ENCODE measurements around the gene CDH2.

Gene CDH2

DNA sequence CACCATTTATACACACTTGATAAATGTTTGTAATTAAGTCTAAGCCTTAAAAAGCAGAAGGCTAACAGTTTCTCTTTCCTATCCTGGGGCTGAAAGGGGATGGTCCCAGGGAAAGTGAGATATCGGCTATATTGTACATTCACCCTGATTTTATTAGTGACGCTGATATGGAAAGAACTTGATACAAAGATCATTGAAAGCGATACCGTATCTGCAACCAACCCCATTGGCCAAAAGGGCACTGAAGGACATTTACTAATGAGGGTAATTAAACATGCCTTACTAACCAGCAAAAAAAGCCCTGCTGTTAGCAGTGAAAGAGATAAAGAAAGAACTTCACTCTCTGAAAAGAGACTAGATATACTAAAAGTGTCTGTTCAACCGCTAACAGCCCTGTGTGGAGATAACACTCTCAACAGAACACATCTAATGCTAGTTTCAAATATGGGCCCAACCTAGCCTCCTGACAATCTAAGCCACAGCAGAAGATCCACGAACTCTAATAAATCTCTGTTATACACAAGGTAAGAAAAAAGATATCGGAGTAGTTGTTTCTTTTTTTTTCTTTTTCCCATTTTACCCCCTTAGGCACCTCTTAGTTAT is 200.0 kb downstream of the CDH2 start:
- Mint-ChIP-seq H3K4me1 (ENCODE audit: low read depth) (no peaks in the 10 kb centered on the region), H3K36me3 (ENCODE audit: low read depth) (no peaks in the 10 kb centered on the region), H3K27ac (no peak overlapping the region), H3K4me3 (no peak overlapping the region), H3K9me3 (peaks cover 9% of the 10 kb centered on the region), H3K27me3 (ENCODE audit: low read depth) (no peaks in the 10 kb centered on the region)
- no peak for DNase-seq (ENCODE audit: low spot score)

DNA sequence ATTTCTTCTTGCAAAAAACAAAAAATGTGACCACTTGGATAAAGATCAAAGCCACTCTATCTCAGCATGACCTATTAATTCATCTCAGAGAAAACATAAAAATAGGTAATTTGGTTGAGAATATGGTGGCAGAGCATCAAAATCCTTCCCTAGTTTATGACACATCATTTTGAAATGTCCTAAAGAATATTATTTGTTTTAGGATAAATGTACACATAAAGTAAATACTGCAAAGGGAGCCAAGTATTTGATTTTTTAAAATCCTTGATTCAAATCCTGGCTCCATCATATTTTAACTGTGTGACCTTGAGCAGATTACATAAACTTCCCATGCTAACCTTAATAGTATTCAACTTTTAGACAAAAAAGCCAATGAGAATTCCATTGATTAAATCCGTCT is 206.6 kb downstream of the CDH2 start:
- Mint-ChIP-seq H3K27ac (no peak overlapping the region), H3K4me3 (no peak overlapping the region), H3K36me3 (ENCODE audit: low read depth) (no peaks in the 10 kb centered on the region), H3K27me3 (ENCODE audit: low read depth) (no peaks in the 10 kb centered on the region), H3K9me3 (peaks cover 27% of the 10 kb centered on the region), H3K4me1 (ENCODE audit: low read depth) (no peaks in the 10 kb centered on the region)
- DNase-seq (ENCODE audit: low spot score): no peak

DNA sequence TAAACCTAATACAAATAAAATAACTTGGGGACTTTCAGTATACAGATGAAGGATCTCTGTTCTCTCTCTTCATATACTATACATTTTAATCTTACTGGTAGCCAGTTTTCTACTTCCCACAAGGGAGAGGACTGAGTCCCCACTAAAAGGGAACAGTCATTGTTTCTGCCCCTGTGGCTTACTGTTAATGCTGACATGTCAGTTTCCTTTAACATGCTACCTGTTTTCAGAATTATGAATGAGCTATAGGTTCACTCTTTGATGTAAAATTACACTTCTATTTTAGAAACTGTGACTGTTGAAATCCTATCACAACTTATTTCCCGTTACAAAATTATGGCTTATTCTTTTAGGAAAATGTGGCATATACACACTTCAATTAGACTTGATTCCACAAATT is 207.7 kb downstream of the CDH2 start:
- no peaks in the 10 kb centered on the region for H3K4me1 Mint-ChIP-seq (ENCODE audit: low read depth)
- H3K4me3 Mint-ChIP-seq: no peak overlapping the region
- H3K9me3 Mint-ChIP-seq: peaks cover 36% of the 10 kb centered on the region
- no peaks in the 10 kb centered on the region for H3K36me3 Mint-ChIP-seq (ENCODE audit: low read depth)
- H3K27me3 Mint-ChIP-seq (ENCODE audit: low read depth): no peaks in the 10 kb centered on the region
- DNase-seq (ENCODE audit: low spot score): no peak
- no peak overlapping the region for H3K27ac Mint-ChIP-seq

DNA sequence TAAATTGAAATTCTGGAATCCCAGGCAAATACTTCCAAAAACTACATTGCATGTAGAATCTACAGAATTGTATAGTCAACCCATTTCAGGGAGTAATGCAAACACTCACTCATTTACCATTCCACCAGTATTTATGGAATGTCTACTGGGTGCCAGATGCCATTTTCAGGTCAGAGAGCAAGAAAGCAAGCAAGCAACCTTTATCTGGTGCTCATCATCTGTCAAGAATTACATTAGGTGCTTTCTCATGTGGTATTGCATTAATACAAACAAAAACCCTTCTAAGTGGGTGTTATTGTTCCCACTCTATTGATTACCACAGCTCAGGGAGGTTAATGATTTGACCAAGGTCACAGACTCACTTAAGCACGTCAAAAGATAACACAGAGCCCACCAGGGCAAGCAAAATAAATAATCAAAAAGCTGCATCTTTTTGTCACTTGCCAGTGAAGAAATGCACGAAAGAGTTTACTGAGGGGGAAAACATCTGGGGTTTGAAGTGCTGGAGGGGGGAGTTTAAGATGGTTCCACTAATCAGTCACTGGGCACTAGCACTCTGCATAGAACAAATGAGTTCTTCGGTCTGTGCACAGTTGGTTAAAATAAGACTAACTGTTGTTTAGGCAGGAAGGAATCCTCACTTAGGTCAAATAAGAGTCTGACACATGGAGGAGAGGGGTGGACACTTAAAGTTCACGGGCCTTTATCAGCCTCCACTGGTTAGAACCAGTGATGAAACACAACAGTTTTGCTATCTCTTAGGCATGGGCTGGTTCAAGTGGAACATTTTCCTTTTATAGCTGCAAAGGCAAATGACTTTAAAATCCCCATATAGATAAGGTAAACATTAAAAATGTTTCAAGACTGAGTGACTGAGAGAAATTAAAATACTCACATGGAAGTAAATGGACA is 208.8 kb downstream of the CDH2 start:
- Mint-ChIP-seq H3K27ac (no peak overlapping the region), H3K4me3 (no peak overlapping the region), H3K27me3 (ENCODE audit: low read depth) (no peaks in the 10 kb centered on the region), H3K36me3 (ENCODE audit: low read depth) (no peaks in the 10 kb centered on the region), H3K9me3 (peaks cover 36% of the 10 kb centered on the region), H3K4me1 (ENCODE audit: low read depth) (no peaks in the 10 kb centered on the region)
- DNase-seq (ENCODE audit: low spot score): no peak

DNA sequence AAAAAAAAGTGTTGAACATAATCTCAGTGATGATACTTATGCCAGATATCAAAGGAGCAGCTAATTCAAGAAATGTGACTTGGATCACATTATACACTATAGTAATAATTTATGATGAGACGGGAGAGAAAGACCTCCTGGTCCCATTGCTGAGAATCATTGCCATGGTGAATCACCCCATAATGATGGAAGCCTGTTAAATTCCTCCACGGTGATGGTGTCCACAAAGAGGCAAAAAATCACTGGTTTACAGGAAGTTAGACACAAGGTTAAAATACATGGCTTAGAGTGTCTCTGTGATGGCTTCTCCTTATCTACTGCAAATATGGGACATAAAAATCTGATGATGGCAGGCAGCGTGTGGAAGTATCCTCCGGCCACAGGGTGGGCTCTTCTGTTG is 210.0 kb downstream of the CDH2 start:
- peaks cover 36% of the 10 kb centered on the region for H3K9me3 Mint-ChIP-seq

DNA sequence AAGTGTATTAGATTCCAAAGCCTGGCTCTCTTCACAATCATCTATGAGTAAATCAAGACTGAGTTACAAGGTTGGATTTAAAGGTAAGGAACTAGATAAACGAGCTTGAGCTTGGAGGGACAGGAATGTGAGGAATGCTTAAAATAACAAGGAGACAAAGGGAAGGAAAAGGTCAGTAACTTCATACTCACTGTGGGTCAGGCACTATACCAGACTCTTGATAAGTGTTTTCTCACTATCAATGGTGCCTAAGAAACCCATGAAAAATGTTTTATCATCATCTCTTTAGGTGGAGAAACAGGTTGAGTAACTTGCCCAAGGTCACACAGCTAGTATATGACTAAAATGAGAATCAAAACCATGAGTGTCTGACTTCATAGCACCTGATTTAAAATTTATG is 212.1 kb downstream of the CDH2 start:
- Mint-ChIP-seq H3K36me3 (ENCODE audit: low read depth) (no peaks in the 10 kb centered on the region), H3K9me3 (peaks cover 38% of the 10 kb centered on the region), H3K4me1 (ENCODE audit: low read depth) (no peaks in the 10 kb centered on the region), H3K27me3 (ENCODE audit: low read depth) (no peaks in the 10 kb centered on the region), H3K27ac (no peak overlapping the region), H3K4me3 (no peak overlapping the region)
- no peak for DNase-seq (ENCODE audit: low spot score)

More for the DNA sequence above, 210.0 kb downstream of the CDH2 start:
- Mint-ChIP-seq H3K4me3 (no peak overlapping the region), H3K4me1 (ENCODE audit: low read depth) (no peaks in the 10 kb centered on the region), H3K27me3 (ENCODE audit: low read depth) (no peaks in the 10 kb centered on the region), H3K36me3 (ENCODE audit: low read depth) (no peaks in the 10 kb centered on the region), H3K27ac (no peak overlapping the region)
- DNase-seq (ENCODE audit: low spot score): no peak

DNA sequence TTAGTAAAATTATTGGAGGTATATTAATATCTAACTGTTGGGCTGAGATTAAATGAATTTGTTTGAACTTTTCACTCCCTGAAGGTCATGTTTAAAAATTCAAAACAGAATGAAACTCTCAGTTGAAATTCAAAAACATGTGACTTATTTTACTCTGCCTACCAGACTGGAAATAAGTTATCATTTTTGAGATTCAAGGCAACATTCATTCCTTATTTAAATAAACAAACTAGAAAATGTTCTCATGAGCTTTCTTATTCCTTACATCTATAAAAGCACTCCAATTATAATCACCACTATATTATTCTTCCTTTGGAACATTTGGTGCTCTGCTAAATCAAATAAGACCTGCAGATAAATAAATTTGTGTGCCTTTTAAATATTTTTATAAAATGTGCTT is 217.8 kb downstream of the CDH2 start:
- H3K36me3 Mint-ChIP-seq (ENCODE audit: low read depth): no peaks in the 10 kb centered on the region

DNA sequence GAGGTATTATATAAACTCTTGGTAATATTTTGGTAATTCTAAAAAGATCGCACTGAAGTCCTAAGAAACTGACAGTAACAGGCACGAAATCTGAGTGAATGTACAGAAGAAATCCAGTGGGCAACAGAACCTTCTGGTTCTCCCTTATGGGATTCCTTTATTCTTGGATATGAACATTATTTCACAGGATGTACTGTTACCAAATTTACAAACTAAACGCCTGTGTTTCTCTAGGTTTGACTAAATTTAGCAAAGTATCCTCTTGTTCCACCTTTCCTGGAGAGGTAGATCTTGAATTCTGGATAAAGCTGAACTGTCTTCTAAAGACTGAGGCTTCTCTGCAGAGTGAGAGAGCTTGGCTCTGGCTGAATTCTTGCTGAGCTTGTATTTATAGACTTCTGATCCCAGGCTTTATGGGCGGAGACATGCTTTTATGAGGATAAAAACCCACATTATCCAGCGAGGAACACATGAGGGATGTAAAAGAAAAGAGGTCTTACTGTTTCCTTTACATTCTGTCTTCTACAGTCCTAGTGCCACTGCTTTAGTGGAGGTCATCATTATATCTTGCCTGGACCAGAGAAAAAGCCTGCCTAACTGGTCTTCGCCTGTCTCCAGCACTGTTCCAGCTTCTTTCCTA is 220.8 kb downstream of the CDH2 start:
- DNase-seq (ENCODE audit: low spot score): no peak
- no peaks in the 10 kb centered on the region for H3K27me3 Mint-ChIP-seq (ENCODE audit: low read depth)
- H3K9me3 Mint-ChIP-seq: peaks cover 20% of the 10 kb centered on the region
- no peaks in the 10 kb centered on the region for H3K4me1 Mint-ChIP-seq (ENCODE audit: low read depth)
- H3K4me3 Mint-ChIP-seq: no peak overlapping the region
- H3K27ac Mint-ChIP-seq: no peak overlapping the region
- H3K36me3 Mint-ChIP-seq (ENCODE audit: low read depth): no peaks in the 10 kb centered on the region

More for the DNA sequence above, 217.8 kb downstream of the CDH2 start:
- no peak for DNase-seq (ENCODE audit: low spot score)
- no peaks in the 10 kb centered on the region for H3K4me1 Mint-ChIP-seq (ENCODE audit: low read depth)
- H3K27me3 Mint-ChIP-seq (ENCODE audit: low read depth): no peaks in the 10 kb centered on the region
- no peak overlapping the region for H3K27ac Mint-ChIP-seq
- no peak overlapping the region for H3K4me3 Mint-ChIP-seq
- peaks cover 13% of the 10 kb centered on the region for H3K9me3 Mint-ChIP-seq

DNA sequence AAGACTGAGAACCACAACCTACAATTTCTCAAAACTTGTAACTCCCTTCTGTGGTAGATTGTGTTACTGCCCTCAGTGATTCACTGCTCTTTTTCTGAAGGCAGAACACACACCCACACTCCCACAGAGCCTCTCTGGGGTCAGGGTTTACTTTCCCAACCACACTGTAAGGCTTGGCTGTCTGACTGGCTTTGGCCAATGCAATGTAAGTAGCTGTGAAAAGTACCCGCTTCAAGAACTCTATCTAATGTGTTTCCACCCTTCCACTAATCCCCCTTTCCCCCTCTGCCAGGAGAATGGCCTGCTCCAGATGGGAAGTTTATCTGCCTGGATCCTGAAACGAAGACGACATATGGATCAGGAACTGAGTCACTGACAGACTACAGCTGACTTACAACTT is 222.7 kb downstream of the CDH2 start:
- no peak overlapping the region for H3K4me3 Mint-ChIP-seq
- H3K9me3 Mint-ChIP-seq: peaks cover 13% of the 10 kb centered on the region
- H3K4me1 Mint-ChIP-seq (ENCODE audit: low read depth): no peaks in the 10 kb centered on the region
- no peaks in the 10 kb centered on the region for H3K36me3 Mint-ChIP-seq (ENCODE audit: low read depth)
- H3K27me3 Mint-ChIP-seq (ENCODE audit: low read depth): no peaks in the 10 kb centered on the region
- no peak overlapping the region for H3K27ac Mint-ChIP-seq
- no peak for DNase-seq (ENCODE audit: low spot score)

DNA sequence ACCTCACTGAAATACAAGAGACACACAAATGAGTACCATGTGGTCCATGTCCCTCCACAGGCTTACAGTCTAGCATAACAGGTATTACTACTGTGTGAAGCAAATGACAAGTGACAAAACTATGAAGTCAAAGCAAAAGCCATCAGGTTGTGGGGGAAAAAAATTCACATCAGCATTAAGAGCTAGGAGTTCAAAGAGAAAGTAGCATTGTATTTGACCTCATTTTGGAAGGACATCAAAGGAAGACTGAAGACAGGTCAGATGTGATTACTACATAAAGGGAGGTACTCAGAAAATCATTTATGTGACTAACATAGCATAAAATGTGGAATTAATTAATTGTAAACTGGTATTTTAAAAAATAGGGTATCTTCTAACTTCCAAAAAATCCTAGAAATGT is 224.2 kb downstream of the CDH2 start:
- no peak for DNase-seq (ENCODE audit: low spot score)
- Mint-ChIP-seq H3K27ac (no peak overlapping the region), H3K4me1 (ENCODE audit: low read depth) (no peaks in the 10 kb centered on the region), H3K9me3 (peaks cover 13% of the 10 kb centered on the region), H3K4me3 (no peak overlapping the region), H3K27me3 (ENCODE audit: low read depth) (no peaks in the 10 kb centered on the region), H3K36me3 (ENCODE audit: low read depth) (no peaks in the 10 kb centered on the region)

DNA sequence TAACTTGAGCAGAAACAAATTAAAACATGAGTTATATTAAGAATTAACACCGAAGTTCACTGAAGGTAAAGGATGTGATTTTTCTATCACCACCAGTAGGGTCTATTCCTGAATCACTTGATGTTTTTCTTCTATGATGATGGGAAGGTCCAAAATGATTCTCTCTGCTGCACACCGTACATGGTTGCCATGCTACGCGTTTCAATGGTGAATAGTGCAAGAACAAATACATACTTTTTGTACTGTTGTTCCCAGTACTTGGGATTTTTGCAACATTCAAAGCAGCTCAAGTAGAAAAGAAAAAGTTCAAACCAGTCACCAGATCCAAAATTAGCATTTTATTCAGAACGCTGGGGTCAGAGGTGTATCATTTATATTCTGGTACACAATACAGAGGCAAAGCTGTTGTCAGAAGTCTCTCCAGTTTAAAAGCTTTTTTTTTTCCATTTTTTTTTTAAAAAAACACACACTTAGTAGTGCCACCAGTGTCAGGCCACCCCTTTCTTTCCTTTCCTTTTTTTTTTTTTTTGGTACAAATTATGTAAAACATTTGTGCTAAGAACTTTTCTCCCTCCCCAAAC is 226.2 kb downstream of the CDH2 start:
- Mint-ChIP-seq H3K4me3 (no peak overlapping the region), H3K27ac (no peak overlapping the region), H3K27me3 (ENCODE audit: low read depth) (no peaks in the 10 kb centered on the region), H3K4me1 (ENCODE audit: low read depth) (no peaks in the 10 kb centered on the region), H3K9me3 (peaks cover 13% of the 10 kb centered on the region), H3K36me3 (ENCODE audit: low read depth) (no peaks in the 10 kb centered on the region)
- DNase-seq (ENCODE audit: low spot score): no peak

DNA sequence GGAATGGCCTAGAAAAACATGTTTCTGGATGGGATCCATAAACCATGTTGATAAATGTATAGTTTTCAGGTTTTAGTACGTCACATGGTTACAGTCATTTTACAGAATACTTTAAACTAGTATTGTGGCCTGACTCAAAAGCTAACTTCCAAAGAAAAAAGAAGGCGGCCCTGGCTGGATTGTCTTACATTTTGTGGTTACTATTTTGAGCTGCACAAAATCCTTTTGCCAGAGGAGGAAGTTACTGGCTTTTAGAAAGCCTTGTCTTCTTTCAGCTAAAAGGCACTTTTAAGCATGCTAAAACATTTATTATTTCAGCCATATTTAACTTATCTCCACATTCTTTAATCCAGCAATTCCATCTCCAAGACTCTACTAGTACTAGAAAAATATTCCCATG is 227.9 kb downstream of the CDH2 start:
- H3K36me3 Mint-ChIP-seq (ENCODE audit: low read depth): no peaks in the 10 kb centered on the region
- H3K9me3 Mint-ChIP-seq: peaks cover 13% of the 10 kb centered on the region
- no peak overlapping the region for H3K4me3 Mint-ChIP-seq
- H3K4me1 Mint-ChIP-seq (ENCODE audit: low read depth): no peaks in the 10 kb centered on the region
- no peak for DNase-seq (ENCODE audit: low spot score)
- no peaks in the 10 kb centered on the region for H3K27me3 Mint-ChIP-seq (ENCODE audit: low read depth)
- H3K27ac Mint-ChIP-seq: no peak overlapping the region

DNA sequence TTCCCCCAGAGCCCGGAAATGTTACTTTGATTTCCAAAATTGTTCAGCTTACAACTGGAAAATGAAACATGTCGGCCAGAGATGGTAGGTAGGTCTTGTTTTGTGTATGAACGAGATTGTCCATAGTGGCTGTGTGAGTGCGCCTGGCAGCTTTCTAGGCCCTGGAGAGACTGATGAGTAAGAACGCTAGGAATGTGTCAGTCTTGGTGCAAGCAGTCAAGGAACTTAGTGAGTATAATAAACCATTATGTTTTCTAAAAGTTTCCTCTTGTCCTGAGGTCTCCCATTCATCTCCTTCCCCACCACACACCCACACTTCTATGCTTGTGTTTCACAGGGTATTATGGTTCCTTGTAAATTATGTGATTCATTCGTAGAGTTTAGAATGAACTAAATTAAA is 234.2 kb downstream of the CDH2 start:
- DNase-seq (ENCODE audit: low spot score): no peak
- Mint-ChIP-seq H3K36me3 (ENCODE audit: low read depth) (no peaks in the 10 kb centered on the region), H3K27ac (no peak overlapping the region), H3K4me3 (no peak overlapping the region), H3K4me1 (ENCODE audit: low read depth) (no peaks in the 10 kb centered on the region), H3K9me3 (peaks cover 6% of the 10 kb centered on the region), H3K27me3 (ENCODE audit: low read depth) (no peaks in the 10 kb centered on the region)

DNA sequence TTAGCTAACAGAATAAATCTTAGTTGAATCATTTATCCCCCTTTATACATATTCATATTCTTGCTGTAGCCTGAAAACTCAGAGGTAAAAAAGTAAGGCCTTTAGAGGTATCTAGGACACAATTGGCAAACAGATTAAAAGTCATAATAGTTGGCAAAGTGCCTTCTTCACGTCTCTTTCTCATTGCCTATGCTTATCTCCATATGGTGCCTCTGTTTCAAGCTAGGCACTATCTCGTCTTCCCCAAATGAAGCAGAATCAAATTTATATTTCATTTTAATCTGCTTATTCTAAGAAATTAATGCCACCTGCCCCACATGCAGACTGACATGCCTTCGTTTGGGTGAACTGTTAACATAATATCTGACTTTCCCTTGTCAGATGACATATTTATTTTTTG is 245.4 kb downstream of the CDH2 start:
- H3K27ac Mint-ChIP-seq: no peak overlapping the region
- no peaks in the 10 kb centered on the region for H3K36me3 Mint-ChIP-seq (ENCODE audit: low read depth)
- H3K4me1 Mint-ChIP-seq (ENCODE audit: low read depth): no peaks in the 10 kb centered on the region
- DNase-seq (ENCODE audit: low spot score): no peak
- no peak overlapping the region for H3K4me3 Mint-ChIP-seq
- no peaks in the 10 kb centered on the region for H3K27me3 Mint-ChIP-seq (ENCODE audit: low read depth)
- peaks cover 20% of the 10 kb centered on the region for H3K9me3 Mint-ChIP-seq
